Measurements from ENCODE around the gene BACH2. TPM values are rescaled to one million over a fixed set of nuclear protein-coding genes. Genes with fewer than 3 reads are reported as not detected.
A peak's percentile ranks its signal among the peaks of the same experiment; 100 is the strongest.
"Not testable (repeated sequence)": the region's sequence is repeated elsewhere in the genome, so short reads cannot be mapped to it uniquely, and the experiment has no call there.

Gene BACH2
- total and polyA plus RNA-seq, 9 of the 15 experiments (the other 6 are each of a cell fraction or from before 2014, with no cell fraction given), result 0.06 to 3.1 (median 0.59) TPM

GRCh38 chr6:90055924-90056323, 240.7 kb downstream of the BACH2 start:
- ATAC-seq; CTCF ChIA-PET (ENCODE audit: low intra/inter-chr PET ratio); H3K36me3 ChIP-seq (ENCODE audit: control insufficient read depth, insufficient read depth, low read length); H4K20me1 ChIP-seq (replicated peaks; ENCODE audit: control insufficient read depth, insufficient read depth, low read length); H3K4me2 ChIP-seq (ENCODE audit: insufficient read depth, low read length); H3K79me2 ChIP-seq (ENCODE audit: control insufficient read depth, insufficient read depth, low read length); FAIRE-seq; H3K9me1 ChIP-seq (ENCODE audit: control insufficient read depth, insufficient read depth, low read length); DNase-seq (ENCODE audit: extremely low read depth in 1 of 4, low spot score in 3 of 4); H3K4me3 ChIP-seq; intact Hi-C loops (cut with micrococcal nuclease); H3K9ac ChIP-seq (ENCODE audit: insufficient read depth in 1 of 2, low read depth in 2 of 2, low read length in 2 of 2); H2AFZ ChIP-seq (ENCODE audit: low read depth, low read length); H3K27ac ChIP-seq (ENCODE audit: extremely low read depth, low read depth, low read length); H3K4me1 ChIP-seq (replicated peaks in 1 of 2; ENCODE audit: control insufficient read depth in 2 of 2, insufficient read depth in 2 of 2, low read length in 2 of 2); H3K27me3 ChIP-seq (ENCODE audit: control insufficient read depth in 2 of 2, insufficient read depth in 2 of 2, low read length in 2 of 2); POLR2A ChIA-PET; H3K9me3 ChIP-seq (replicated peaks; ENCODE audit: control insufficient read depth, insufficient read depth, low read depth, low read length); BruUV-seq (replicated peaks); in situ Hi-C loops (cut with MboI): not testable (repeated sequence)
- WGBS (ENCODE audit: insufficient coverage, low coverage, missing lambda C conversion rate), result no CpG with 5 or more reads among the region's 1 CpG
- TF ChIP-seq ZNF354B (CRISPR knock-in tag; IDR thresholded peaks at IDR 0.05) (peak; percentile 65; the same call in 1 of the 2 replicates), ZNF507 (tag; conservative IDR thresholded peaks at IDR 0.05) (peak; percentile 90)

GRCh38 chr6:90054193-90054592, 242.4 kb downstream of the BACH2 start:
- H3K36me3 ChIP-seq (ENCODE audit: control insufficient read depth, insufficient read depth, low read length); ATAC-seq; H3K9me3 ChIP-seq (replicated peaks; ENCODE audit: control insufficient read depth, insufficient read depth, low read depth, low read length); H3K27me3 ChIP-seq (ENCODE audit: control insufficient read depth in 2 of 2, insufficient read depth in 2 of 2, low read length in 2 of 2); intact Hi-C loops (cut with micrococcal nuclease); H3K27ac ChIP-seq (ENCODE audit: extremely low read depth, low read depth, low read length); H3K9me1 ChIP-seq (ENCODE audit: control insufficient read depth, insufficient read depth, low read length); FAIRE-seq; H3K9ac ChIP-seq (ENCODE audit: insufficient read depth in 1 of 2, low read depth in 2 of 2, low read length in 2 of 2); BruUV-seq (replicated peaks); in situ Hi-C loops (cut with MboI); DNase-seq (ENCODE audit: extremely low read depth in 1 of 4, low spot score in 3 of 4); H3K4me2 ChIP-seq (ENCODE audit: insufficient read depth, low read length); H3K4me3 ChIP-seq; H3K4me1 ChIP-seq (replicated peaks in 1 of 2; ENCODE audit: control insufficient read depth in 2 of 2, insufficient read depth in 2 of 2, low read length in 2 of 2); CTCF ChIA-PET (ENCODE audit: low intra/inter-chr PET ratio); POLR2A ChIA-PET; H3K79me2 ChIP-seq (ENCODE audit: control insufficient read depth, insufficient read depth, low read length); H2AFZ ChIP-seq (ENCODE audit: low read depth, low read length); H4K20me1 ChIP-seq (replicated peaks; ENCODE audit: control insufficient read depth, insufficient read depth, low read length): not testable (repeated sequence)
- WGBS (ENCODE audit: insufficient coverage, low coverage, missing lambda C conversion rate), result 39% methylated on average over 12 of the region's 12 CpGs

Measured in K562 (cell line).